Spleen (tissue), 13 donors: ENCODE data around the gene KLHL22. TPM values are rescaled to one million over a fixed set of nuclear protein-coding genes. Genes with fewer than 3 reads are reported as not detected.
"Not testable (repeated sequence)": the region's sequence is repeated elsewhere in the genome, so short reads cannot be mapped to it uniquely, and the experiment has no call there.

ENCODE experiments used
- DNase-seq: peaks from one replicate; pipeline ENCODE4 v3.0.0-alpha.2; 2020
- H3K27ac ChIP-seq, 8 donors: fragments of 200-600 bp; sonication (generic) in 7 of 8; 1 replicate in 4 of 8; 2 replicates in 4 of 8; pipeline versions ENCODE4 v1.5.0 to v1.8.0; 2016 to 2021; ENCODE audit warnings: inconsistent platforms in 4 of 8, mild to moderate bottlenecking in 4 of 8, moderate library complexity in 1 of 8
- H3K27me3 ChIP-seq, 7 donors: fragments of 200-600 bp; sonication (generic) in 6 of 7; replicated peaks in 1 of 7; 1 replicate in 4 of 7; 2 replicates in 3 of 7; pipeline versions ENCODE4 v1.5.0 to v1.8.0; 2016 to 2021; ENCODE audit warnings: inconsistent platforms in 3 of 7, mild to moderate bottlenecking in 1 of 7
- H3K36me3 ChIP-seq, 6 donors: fragments of 200-600 bp; sonication (generic) in 5 of 6; 1 replicate in 4 of 6; 2 replicates in 2 of 6; pipeline versions ENCODE4 v1.5.0 to v1.8.0; 2016 to 2021; ENCODE audit warnings: inconsistent platforms in 2 of 6
- H3K4me1 ChIP-seq, 6 donors: fragments of 200-600 bp; sonication (generic) in 5 of 6; 1 replicate in 3 of 6; 2 replicates in 3 of 6; pipeline versions ENCODE4 v1.5.0 to v1.8.0; 2016 to 2021; ENCODE audit warnings: inconsistent platforms in 3 of 6
- H3K4me3 ChIP-seq, 8 donors: fragments of 200-600 bp; sonication (generic) in 7 of 8; 1 replicate in 4 of 8; 2 replicates in 4 of 8; pipeline versions ENCODE4 v1.5.0 to v1.8.0; 2016 to 2021; ENCODE audit warnings: inconsistent platforms in 4 of 8, mild to moderate bottlenecking in 4 of 8, moderate library complexity in 2 of 8
- H3K9me3 ChIP-seq, 8 donors: fragments of 200-600 bp; sonication (generic) in 7 of 8; 1 replicate in 4 of 8; 2 replicates in 4 of 8; pipeline versions ENCODE4 v1.5.0 to v1.8.0; 2016 to 2021; ENCODE audit warnings: inconsistent platforms in 4 of 8
- CTCF ChIP-seq, 11 experiments: fragments of 200-600 bp in 7 of 11; fragments of 450-650 bp in 4 of 11; sonication (generic) in 4 of 11; IDR thresholded peaks in 8 of 11; conservative IDR thresholded peaks in 3 of 11; 1 replicate in 7 of 11; 2 replicates in 4 of 11; pipeline versions ENCODE4 v1.4.0 to v1.8.0; 2016 to 2021; ENCODE audit warnings: antibody characterized with exemption in 11 of 11, inconsistent platforms in 4 of 11, mild to moderate bottlenecking in 1 of 11
- POLR2A ChIP-seq, 3 donors: fragments of 450-650 bp; IDR thresholded peaks; one replicate each; pipeline ENCODE4 v1.5.1; 2017; ENCODE audit warnings: antibody characterized with exemption in 3 of 3, mild to moderate bottlenecking in 1 of 3
- POLR2AphosphoS5 ChIP-seq, 3 donors: sonication (generic); formaldehyde crosslinking; IDR thresholded peaks; one replicate each; pipeline ENCODE4 v1.5.1; 2017; ENCODE audit warnings: antibody characterized with exemption in 3 of 3
- WGBS, 5 donors: extraction: QIAGEN DNeasy Blood & Tissue Kit in 3 of 5; methylation state at CpG; one replicate each; pipeline versions ENCODE4 v1.1.5 to v1.1.7; 2013 to 2018; 5-methylcytosine and 5-hydroxymethylcytosine counted together
- intact Hi-C: fragments of 100-400 bp; cut with DNase I; formaldehyde crosslinking; loops from one replicate; pipeline ENCODE4 v1.15.0; 2023; ENCODE audit warnings: low total_unique reads
- long read RNA-seq, 2 donors: transcript quantifications; one replicate each; lab custom pipeline, GENCODE V29; 2026
- polyA plus RNA-seq, 3 donors: library from polyadenylated mRNA; stranded (reverse); fragments of 200-250 nt; gene quantifications; one replicate each; pipeline ENCODE4 v1.2.1, GENCODE V29; 2013
- total RNA-seq, 7 donors: library from RNA; depleted of rRNA in 3 of 7; stranded (reverse); fragments of >200 nt in 3 of 7; fragmentation: NEBNext Ultra II Directional in 4 of 7; extraction: Animal tissue kit (Norgen Biotek cat#: 25700) in 4 of 7; gene quantifications; one replicate each; pipeline versions ENCODE4 v1.1.0 to v1.2.1, GENCODE V29; 2016 to 2021
- donor health status: healthy with polysubstance abuse.
- donor health status: DM: no; HTN: no; CAD: no; lungs with moderate emphysema.
- donor health status: DM: no; HTN: no; CAD: no.
- donor health status: Bipolar disorder and iron deficiency.
- donor health status: healthy.
- donor health status: DM: no; HTN: no; CAD: no.
- donor health status: DM: yes; HTN: yes; CAD: no.

KLHL22 gene
- total RNA-seq (10 to 100 TPM; 20.9 to 40.6 (median 36.0) TPM), polyA plus RNA-seq (10 to 100 TPM; 14.0 to 20.8 (median 15.4) TPM)
- long read RNA-seq, donor 1, partial matches to known transcripts, result 13 of 17 reads
- long read RNA-seq, donor 1, other reads (novel, unspliced or antisense), result 0 of 17 reads
- long read RNA-seq, donor 2, partial matches to known transcripts, result 10 of 12 reads
- long read RNA-seq, donor 2, other reads (novel, unspliced or antisense), result 0 of 12 reads

- H3K27ac ChIP-seq, result peak within 1 kb of the TSS; percentile 90 to 96 (median 92)
- TF ChIP-seq POLR2A (IDR thresholded peaks at IDR 0.05), result peak in 1 of 3 donors; percentile 18
- no peak for TF ChIP-seq CTCF (IDR thresholded peaks at IDR 0.05 in 8 of 11, conservative IDR thresholded peaks at IDR 0.05 in 3 of 11)
- TF ChIP-seq POLR2AphosphoS5 (IDR thresholded peaks at IDR 0.05), result peak; percentile 74 to 83 (median 82)
- DNase-seq, result no peak
- peaks cover 13 to 61% (median 31%) of the 10 kb centered on the region in 6 donors for H3K4me1 ChIP-seq
- H3K9me3 ChIP-seq, result no peaks in the 10 kb centered on the region
- H3K4me3 ChIP-seq, result peak within 1 kb of the TSS; percentile 60 to 92 (median 75)
- intact Hi-C loops, result loop anchor here (5.0 kb wide), 1 partner anchor 38 kb away; no protein-coding TSS in a partner anchor
- H3K36me3 ChIP-seq, result peaks cover 0 to 9% (median 0%) of the 10 kb centered on the region in 6 donors
- no peaks in the 10 kb centered on the region for H3K27me3 ChIP-seq
- WGBS, 5 donors, result 0 to 1% (median 1%) methylated on average over 19 to 108 of the region's 108 CpGs
Observed at GRCh38 chr22:20494978-20495860, at the start of gene KLHL22. TSS of gene KLHL22 (minus strand) at chr22:20495795. CDS start at chr22:20489211, 6,584 bp downstream.

GRCh38 chr22:20545318-20545634 is 49.7 kb upstream of the KLHL22 start:
- H3K27me3 ChIP-seq, H3K4me3 ChIP-seq, intact Hi-C loops, H3K9me3 ChIP-seq: not testable (repeated sequence)
- peak; percentile 13 for DNase-seq
- peak overlapping the region in 1 of 8 donors; percentile 8 for H3K27ac ChIP-seq
- H3K36me3 ChIP-seq, result peaks cover 0 to 58% (median 20%) of the 10 kb centered on the region in 6 donors
- peaks cover 19 to 60% (median 31%) of the 10 kb centered on the region in 6 donors for H3K4me1 ChIP-seq
- whole genome bisulfite sequencing, 5 donors, result 80 to 98% (median 93%) methylated on average over 3 of the region's 3 CpGs

- Histone ChIP-seq H3K4me1 (peaks cover 0 to 34% (median 6%) of the 10 kb centered on the region in 6 donors), H3K9me3 (no peaks in the 10 kb centered on the region), H3K36me3 (peaks cover 0 to 84% (median 42%) of the 10 kb centered on the region in 6 donors), H3K27me3 (no peaks in the 10 kb centered on the region), H3K27ac (no peak overlapping the region), H3K4me3 (no peak overlapping the region)
- intact Hi-C loops, result no loop called here
- DNase-seq, result no peak
- TF ChIP-seq CTCF (IDR thresholded peaks at IDR 0.05 in 8 of 11, conservative IDR thresholded peaks at IDR 0.05 in 3 of 11) (no peak), POLR2A (IDR thresholded peaks at IDR 0.05) (no peak), POLR2AphosphoS5 (IDR thresholded peaks at IDR 0.05) (no peak)
Observed at GRCh38 chr22:20542736-20543135, 47.1 kb upstream of the KLHL22 start.

GRCh38 chr22:20542055-20542454 is 46.5 kb upstream of the KLHL22 start:
- TF ChIP-seq POLR2AphosphoS5 (IDR thresholded peaks at IDR 0.05) (no peak), CTCF (IDR thresholded peaks at IDR 0.05 in 8 of 11, conservative IDR thresholded peaks at IDR 0.05 in 3 of 11) (no peak), POLR2A (IDR thresholded peaks at IDR 0.05) (no peak)
- peaks cover 0 to 32% (median 9%) of the 10 kb centered on the region in 6 donors for H3K4me1 ChIP-seq
- no peak overlapping the region for H3K27ac ChIP-seq
- intact Hi-C loops, result no loop called here
- H3K27me3 ChIP-seq, result no peaks in the 10 kb centered on the region
- no peak overlapping the region for H3K4me3 ChIP-seq
- no peak for DNase-seq
- 93 to 98% (median 96%) methylated on average over 3 of the region's 3 CpGs for WGBS, 5 donors
- H3K9me3 ChIP-seq, result no peaks in the 10 kb centered on the region
- peaks cover 0 to 90% (median 48%) of the 10 kb centered on the region in 6 donors for H3K36me3 ChIP-seq

GRCh38 chr22:20538875-20539274 is 43.3 kb upstream of the KLHL22 start:
- H3K27ac ChIP-seq, intact Hi-C loops, H3K9me3 ChIP-seq, H3K27me3 ChIP-seq, H3K4me3 ChIP-seq: not testable (repeated sequence)
- DNase-seq, result peak; percentile 13
- 96 to 99% (median 97%) methylated on average over 8 of the region's 8 CpGs for WGBS, 5 donors
- Histone ChIP-seq H3K36me3 (peaks cover 0 to 91% (median 50%) of the 10 kb centered on the region in 6 donors), H3K4me1 (peaks cover 2 to 34% (median 27%) of the 10 kb centered on the region in 6 donors)
